Colonic mucosa (tissue), 4 donors: ENCODE data around the gene ESYT2. TPM values are rescaled to one million over a fixed set of nuclear protein-coding genes. Genes with fewer than 3 reads are reported as not detected.

Experiments used
- DNase-seq: peaks from one replicate; pipeline ENCODE4 v3.0.0-alpha.2; 2020
- H3K27ac ChIP-seq: fragments of 200-600 bp; one replicate; pipeline ENCODE4 v1.8.0; 2021
- H3K27me3 ChIP-seq: fragments of 200-600 bp; one replicate; pipeline ENCODE4 v1.8.0; 2021
- H3K36me3 ChIP-seq: fragments of 200-600 bp; one replicate; pipeline ENCODE4 v1.8.0; 2021
- H3K4me1 ChIP-seq: fragments of 200-600 bp; one replicate; pipeline ENCODE4 v1.8.0; 2021; ENCODE audit warnings: mild to moderate bottlenecking
- H3K4me3 ChIP-seq: fragments of 200-600 bp; one replicate; pipeline ENCODE4 v1.8.0; 2021
- H3K9ac ChIP-seq, 2 donors: one replicate each; pipeline ENCODE4 v1.7.0; 2013; ENCODE audit warnings: control low read depth in 2 of 2, low read depth in 2 of 2, low read length in 2 of 2
- H3K9me3 ChIP-seq: fragments of 200-600 bp; one replicate; pipeline ENCODE4 v1.8.0; 2021
- CTCF ChIP-seq: fragments of 200-600 bp; IDR thresholded peaks from one replicate; pipeline ENCODE4 v1.8.0; 2022; ENCODE audit warnings: antibody characterized with exemption, mild to moderate bottlenecking
- intact Hi-C: fragments of 100-400 bp; cut with DNase I; formaldehyde crosslinking; loops from one replicate; pipeline ENCODE4 v1.14.1; 2022
- total RNA-seq, 2 donors: library from RNA; stranded (reverse); fragmentation: NEBNext Ultra II Directional in 1 of 2; extraction: Animal tissue kit (Norgen Biotek cat#: 25700) in 1 of 2; gene quantifications; one replicate each; pipeline ENCODE4 v1.2.1, GENCODE V29; 2021
- donor health status: healthy.
- donor health status: DM: no; HTN: no; CAD: no.
- donor health status: DM: no; HTN: no; CAD: no.

The ESYT2 gene
- total RNA-seq, 2 donors from 2014 or later = 57.5 to 105 TPM

GRCh38 chr7:158754746-158755444, 74.4 kb downstream of the ESYT2 start:
- Histone ChIP-seq H3K36me3 (no peaks in the 10 kb centered on the region), H3K27me3 (no peaks in the 10 kb centered on the region), H3K9me3 (no peaks in the 10 kb centered on the region), H3K27ac (no peak overlapping the region), H3K4me1 (no peaks in the 10 kb centered on the region), H3K4me3 (no peak overlapping the region), H3K9ac (no peak overlapping the region)
- TF ChIP-seq CTCF = no peak
- intact Hi-C loops = no loop called here
- no peak for DNase-seq

- DNase-seq = no peak
- Histone ChIP-seq H3K4me1 (no peaks in the 10 kb centered on the region), H3K4me3 (no peak overlapping the region), H3K9ac (no peak overlapping the region), H3K27ac (no peak overlapping the region), H3K9me3 (no peaks in the 10 kb centered on the region), H3K27me3 (no peaks in the 10 kb centered on the region), H3K36me3 (no peaks in the 10 kb centered on the region)
- intact Hi-C loops = no loop called here
- no peak for TF ChIP-seq CTCF
These were observed 75.4 kb downstream of the ESYT2 start for GRCh38 chr7:158753900-158754299.

- H3K27me3 ChIP-seq = no peaks in the 10 kb centered on the region
- no peak overlapping the region for H3K4me3 ChIP-seq
- H3K9ac ChIP-seq = no peak overlapping the region
- intact Hi-C loops = no loop called here
- TF ChIP-seq CTCF = no peak
- DNase-seq = no peak
- H3K36me3 ChIP-seq = no peaks in the 10 kb centered on the region
- no peaks in the 10 kb centered on the region for H3K9me3 ChIP-seq
- no peak overlapping the region for H3K27ac ChIP-seq
- H3K4me1 ChIP-seq = no peaks in the 10 kb centered on the region
These were observed 77.6 kb downstream of the ESYT2 start for GRCh38 chr7:158751751-158752150.

GRCh38 chr7:158751199-158751598, 78.1 kb downstream of the ESYT2 start:
- intact Hi-C loops = no loop called here
- H3K4me3 ChIP-seq = no peak overlapping the region
- no peak overlapping the region for H3K27ac ChIP-seq
- H3K9ac ChIP-seq = no peak overlapping the region
- no peak for TF ChIP-seq CTCF
- H3K27me3 ChIP-seq = no peaks in the 10 kb centered on the region
- DNase-seq = no peak
- no peaks in the 10 kb centered on the region for H3K36me3 ChIP-seq
- H3K9me3 ChIP-seq = no peaks in the 10 kb centered on the region
- H3K4me1 ChIP-seq = no peaks in the 10 kb centered on the region

- no peaks in the 10 kb centered on the region for H3K4me1 ChIP-seq
- H3K27ac ChIP-seq = no peak overlapping the region
- TF ChIP-seq CTCF = no peak
- no peaks in the 10 kb centered on the region for H3K9me3 ChIP-seq
- H3K27me3 ChIP-seq = no peaks in the 10 kb centered on the region
- H3K36me3 ChIP-seq = no peaks in the 10 kb centered on the region
- no peak overlapping the region for H3K4me3 ChIP-seq
- DNase-seq = no peak
- H3K9ac ChIP-seq = no peak overlapping the region
- intact Hi-C loops = no loop called here
These were observed 78.6 kb downstream of the ESYT2 start for GRCh38 chr7:158750702-158751101.
